ENCODE measurements around the gene NUDT6.
"Not testable (repeated sequence)": the region's sequence is repeated elsewhere in the genome, so short reads cannot be mapped to it uniquely, and the experiment has no call there.

NUDT6 gene

DNA sequence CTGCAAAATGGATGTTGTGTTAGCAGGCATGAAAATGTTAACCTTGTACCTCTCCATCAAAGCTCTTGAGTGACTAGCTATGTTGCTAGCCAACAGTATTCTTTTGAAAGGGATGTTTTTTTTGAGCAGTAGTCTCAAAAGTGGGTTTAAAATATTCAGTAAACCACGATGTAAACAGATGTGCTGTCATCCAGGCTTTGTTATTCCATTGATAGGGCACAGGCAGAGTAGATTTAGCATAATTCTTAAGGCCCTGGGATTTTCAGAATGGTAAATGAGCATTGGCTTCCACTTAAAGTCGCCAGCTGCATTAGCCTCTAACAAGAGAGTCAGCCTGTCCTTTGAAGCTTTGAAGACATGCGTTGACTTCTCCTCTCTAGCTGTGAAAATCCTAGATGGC, 77.3 kb downstream of the NUDT6 start:
- in situ Hi-C loops (cut with MboI; ENCODE audit: low sequenced_read_pairs, unreplicated experiment): no loop called here
- TF ChIP-seq CTCF (IDR thresholded peaks at IDR 0.05; ENCODE audit: borderline replicate concordance, control extremely low read depth, extremely low read depth, insufficient read depth, missing control alignments): no peak
- DNase-seq (ENCODE audit: low spot score): no peak

DNA sequence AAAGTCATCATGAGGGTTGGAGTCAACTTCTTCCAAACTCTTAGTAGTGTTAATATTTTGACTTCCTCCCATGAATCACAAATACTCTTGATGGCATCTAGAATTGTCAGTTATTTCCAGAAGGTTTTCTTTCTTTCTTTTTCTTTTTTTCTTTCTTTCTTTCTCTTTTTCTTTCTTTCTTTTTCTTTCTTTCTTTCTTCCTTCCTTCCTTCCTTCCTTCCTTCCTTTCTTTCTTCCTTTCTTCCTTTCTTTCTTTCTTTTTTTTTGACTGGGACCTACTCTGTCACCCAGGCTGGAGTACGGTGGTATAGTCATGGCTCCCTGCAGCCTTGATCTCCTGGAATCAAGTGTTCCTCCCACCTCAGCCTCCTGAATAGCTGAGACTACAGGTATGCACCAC, 78.0 kb downstream of the NUDT6 start:
- DNase-seq (ENCODE audit: low spot score); in situ Hi-C loops (cut with MboI; ENCODE audit: low sequenced_read_pairs, unreplicated experiment): not testable (repeated sequence)

DNA sequence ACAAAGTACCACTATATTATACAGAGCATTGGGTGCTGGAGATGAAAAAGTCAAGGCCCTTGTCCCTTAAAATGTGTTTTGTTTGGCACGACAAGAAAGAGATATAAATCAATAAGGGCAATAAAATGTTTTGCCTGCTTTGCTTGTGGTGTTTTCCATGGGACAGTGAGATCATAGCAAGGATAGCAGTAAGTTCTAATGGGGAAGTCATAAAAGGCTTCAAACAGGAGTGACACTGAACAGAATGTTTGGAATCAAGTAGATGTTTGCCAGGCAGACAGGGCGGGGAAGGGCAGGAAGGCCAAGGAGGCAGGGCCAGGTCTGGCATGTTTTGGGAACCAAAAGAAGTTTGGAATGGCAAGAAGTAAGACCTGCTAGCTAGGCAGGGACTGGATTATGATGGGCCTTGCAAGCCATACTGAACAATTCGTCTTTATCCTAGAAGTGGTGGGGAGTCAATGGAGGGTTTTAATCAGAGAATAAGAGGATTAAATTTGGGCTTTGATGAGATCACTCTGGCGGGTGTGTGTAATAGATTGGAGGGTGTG, 79.3 kb downstream of the NUDT6 start:
- no peak for DNase-seq (ENCODE audit: low spot score)
- TF ChIP-seq CTCF (IDR thresholded peaks at IDR 0.05; ENCODE audit: borderline replicate concordance, control extremely low read depth, extremely low read depth, insufficient read depth, missing control alignments): no peak
- in situ Hi-C loops (cut with MboI; ENCODE audit: low sequenced_read_pairs, unreplicated experiment): no loop called here

Data from GM13976 (cell line).